ENCODE data around the gene GPR108. TPM values are rescaled to one million over a fixed set of nuclear protein-coding genes. Genes with fewer than 3 reads are reported as not detected.

GPR108 gene
- total and polyA plus RNA-seq, 2 of the 13 experiments (the other 11 are each of a cell fraction or from before 2014, with no cell fraction given): 36.4 to 63.0 TPM

- TF ChIP-seq AHDC1 (CRISPR knock-in tag; IDR thresholded peaks at IDR 0.05; ENCODE audit: borderline replicate concordance) (peak; percentile 72; the same call in 1 of the 2 replicates), SIN3B (IDR thresholded peaks at IDR 0.05; ENCODE audit: low read length) (no peak), ZNF550 (CRISPR knock-in tag; IDR thresholded peaks at IDR 0.05; ENCODE audit: borderline replicate concordance) (no peak), RBM39 (IDR thresholded peaks at IDR 0.05; ENCODE audit: low read depth, low read length, poor library complexity, severe bottlenecking) (peak; percentile 69), PHF20 (CRISPR knock-in tag; IDR thresholded peaks at IDR 0.05) (0 out of 2 replicates have a peak, but pooled peaks have one; percentile 1), BATF2 (CRISPR knock-in tag; IDR thresholded peaks at IDR 0.05) (no peak), ZNF296 (CRISPR knock-in tag; conservative IDR thresholded peaks at IDR 0.05) (no peak), HOXA5 (CRISPR knock-in tag; IDR thresholded peaks at IDR 0.05) (0 out of 2 replicates have a peak, but pooled peaks have one; percentile 8), YY1 (IDR thresholded peaks at IDR 0.05; ENCODE audit: insufficient read depth, insufficient replicate concordance, low read depth, low read length) (peak; percentile 49), ZNF891 (CRISPR knock-in tag; IDR thresholded peaks at IDR 0.05) (peak; percentile 42; the same call in 1 of the 2 replicates), FIP1L1 (IDR thresholded peaks at IDR 0.05; ENCODE audit: borderline replicate concordance, insufficient read depth, low read depth, low read length) (0 out of 2 replicates have a peak, but pooled peaks have one; percentile 71), AGO2 (optimal IDR thresholded peaks at IDR 0.05; ENCODE audit: low read depth, low read length) (peak; percentile 79), ZBTB38 (CRISPR knock-in tag; IDR thresholded peaks at IDR 0.05) (peak; percentile 97), ZNF589 (CRISPR knock-in tag; conservative IDR thresholded peaks at IDR 0.05) (0 out of 2 replicates have a peak, but pooled peaks have one; percentile 48), ZNF724P (CRISPR knock-in tag; IDR thresholded peaks at IDR 0.05; ENCODE audit: borderline replicate concordance) (no peak), THAP9 (CRISPR knock-in tag; IDR thresholded peaks at IDR 0.05; ENCODE audit: borderline replicate concordance) (0 out of 2 replicates have a peak, but pooled peaks have one; percentile 9), KDM5A (IDR thresholded peaks at IDR 0.05; ENCODE audit: borderline replicate concordance, low read length) (0 out of 2 replicates have a peak, but pooled peaks have one; percentile 22), NR2F2 (IDR thresholded peaks at IDR 0.05; ENCODE audit: borderline replicate concordance, low read depth) (peak; percentile 47; the same call in 1 of the 2 replicates)
These were observed 7.7 kb downstream of the GPR108 start (continued) for GRCh38 chr19:6729573-6730152.
